HepG2 (cell line): Measurements from ENCODE around the gene MSMP. TPM values are rescaled to one million over a fixed set of nuclear protein-coding genes. Genes with fewer than 3 reads are reported as not detected.

Experiments used
- BCL3 ChIP-seq: sonication (generic); formaldehyde crosslinking; IDR thresholded peaks from 2 replicates; pipeline ENCODE4 v1.5.1; 2020; ENCODE audit warnings: mild to moderate bottlenecking, missing genetic modification reagents, moderate library complexity
- BHLHE40 ChIP-seq: IDR thresholded peaks from 2 replicates; pipeline ENCODE4 v1.6.1; 2011; ENCODE audit warnings: low read length, improper control_type of control experiment
- BRF2 ChIP-seq: sonication (generic); formaldehyde crosslinking; IDR thresholded peaks from 2 replicates; pipeline ENCODE4 v1.8.1; 2022; ENCODE audit warnings: mild to moderate bottlenecking, missing genetic modification reagents
- DMAP1 ChIP-seq: IDR thresholded peaks from 2 replicates; pipeline ENCODE4 v1.6.1; 2016
- ELF3 ChIP-seq: IDR thresholded peaks from 2 replicates; pipeline ENCODE4 v1.6.1; 2016; ENCODE audit warnings: missing genetic modification reagents, missing compliant biosample characterization
- GTF2F1 ChIP-seq: fragments of 150-350 bp; IDR thresholded peaks from 2 replicates; pipeline ENCODE4 v1.6.1; 2014; ENCODE audit warnings: low read length
- HDAC2 ChIP-seq: sonication (generic); formaldehyde crosslinking; IDR thresholded peaks from 2 replicates; pipeline ENCODE4 v1.4.0; 2020; ENCODE audit warnings: missing genetic modification reagents
- HOXA9 ChIP-seq: sonication (generic); formaldehyde crosslinking; IDR thresholded peaks from 2 replicates; pipeline ENCODE4 v1.8.1; 2022; ENCODE audit warnings: missing genetic modification reagents, mild to moderate bottlenecking, moderate library complexity, borderline replicate concordance
- JARID2 ChIP-seq: sonication (generic); formaldehyde crosslinking; IDR thresholded peaks from 2 replicates; pipeline ENCODE4 v1.8.1; 2023; ENCODE audit warnings: missing genetic modification reagents, inconsistent platforms; ENCODE audit not compliant: insufficient replicate concordance
- KAT7 ChIP-seq: IDR thresholded peaks from 2 replicates; pipeline ENCODE4 v1.6.1; 2018; ENCODE audit warnings: borderline replicate concordance, missing compliant biosample characterization
- KDM2A ChIP-seq: sonication (generic); formaldehyde crosslinking; IDR thresholded peaks from 2 replicates; pipeline ENCODE4 v1.4.0; 2020; ENCODE audit warnings: low read depth, missing genetic modification reagents, borderline replicate concordance
- KLF15 ChIP-seq: sonication (generic); formaldehyde crosslinking; IDR thresholded peaks from 2 replicates; pipeline ENCODE4 v1.8.1; 2023; ENCODE audit warnings: borderline replicate concordance, mild to moderate bottlenecking, inconsistent platforms, missing genetic modification reagents, mixed read lengths
- KMT2A ChIP-seq: sonication (generic); formaldehyde crosslinking; IDR thresholded peaks from 2 replicates; pipeline ENCODE4 v1.4.0; 2020; ENCODE audit warnings: missing genetic modification reagents
- MLLT10 ChIP-seq: sonication (generic); formaldehyde crosslinking; IDR thresholded peaks from 2 replicates; pipeline ENCODE4 v1.4.0; 2020; ENCODE audit warnings: missing genetic modification reagents
- NFE2L2 ChIP-seq: fragments of 150-350 bp; IDR thresholded peaks from 2 replicates; pipeline ENCODE4 v1.6.1; 2014; ENCODE audit warnings: low read length
- NKX3-1 ChIP-seq: sonication (generic); formaldehyde crosslinking; IDR thresholded peaks from 2 replicates; pipeline ENCODE4 v1.5.0; 2020; ENCODE audit warnings: missing genetic modification reagents
- PHF8 ChIP-seq: sonication (generic); formaldehyde crosslinking; IDR thresholded peaks from 2 replicates; pipeline ENCODE4 v1.5.0; 2020; ENCODE audit warnings: missing genetic modification reagents
- POGZ ChIP-seq: sonication (generic); formaldehyde crosslinking; IDR thresholded peaks from 2 replicates; pipeline ENCODE4 v1.4.0; 2020; ENCODE audit warnings: mild to moderate bottlenecking, missing genetic modification reagents
- RBFOX2 ChIP-seq: fragments of 200-400 bp; formaldehyde crosslinking; IDR thresholded peaks from 2 replicates; pipeline ENCODE4 v1.6.1; 2017; ENCODE audit warnings: low read depth, mild to moderate bottlenecking, low read length
- RFX1 ChIP-seq: fragments of 450-650 bp; IDR thresholded peaks from 2 replicates; pipeline ENCODE4 v1.6.1; 2017
- RFXANK ChIP-seq: IDR thresholded peaks from 2 replicates; pipeline ENCODE4 v1.6.1; 2016
- SMC3 ChIP-seq: IDR thresholded peaks from 2 replicates; pipeline ENCODE4 v1.6.1; 2011; ENCODE audit warnings: low read length, improper control_type of control experiment
- ZBTB10 ChIP-seq: sonication (generic); formaldehyde crosslinking; IDR thresholded peaks from 2 replicates; pipeline ENCODE4 v1.4.0; 2020; ENCODE audit warnings: missing genetic modification reagents, borderline replicate concordance
- ZBTB14 ChIP-seq: sonication (generic); formaldehyde crosslinking; IDR thresholded peaks from 2 replicates; pipeline ENCODE4 v1.4.0; 2020; ENCODE audit warnings: missing genetic modification reagents
- ZC3H13 ChIP-seq: sonication (generic); formaldehyde crosslinking; IDR thresholded peaks from 2 replicates; pipeline ENCODE4 v1.8.1; 2023; ENCODE audit warnings: mild to moderate bottlenecking, missing genetic modification reagents, moderate library complexity
- ZFP36L2 ChIP-seq: sonication (generic); formaldehyde crosslinking; IDR thresholded peaks from 2 replicates; pipeline ENCODE4 v1.4.0; 2020; ENCODE audit warnings: missing genetic modification reagents
- ZNF33A ChIP-seq: sonication (generic); formaldehyde crosslinking; IDR thresholded peaks from 2 replicates; pipeline ENCODE4 v1.5.1; 2020; ENCODE audit warnings: missing genetic modification reagents, mild to moderate bottlenecking, moderate library complexity, borderline replicate concordance
- ZNF724P ChIP-seq: sonication (generic); formaldehyde crosslinking; IDR thresholded peaks from 2 replicates; pipeline ENCODE4 v1.8.0; 2022; ENCODE audit warnings: missing genetic modification reagents, borderline replicate concordance
- polyA plus RNA-seq, 8 experiments: library from polyadenylated mRNA; depleted of rRNA in 3 of 8; stranded (reverse) in 7 of 8; unstranded in 1 of 8; fragments of >200 nt; fragmentation: Illumina TruSeq in 4 of 8; extraction: Trizol in 4 of 8; gene quantifications; 2 replicates each; pipeline versions ENCODE4 v1.2.1 to v1.2.3, GENCODE V29; 2011 to 2016; ENCODE audit warnings: low read depth in 4 of 8, missing spikeins in 1 of 8, mixed read lengths in 1 of 8; ENCODE audit not compliant: insufficient read depth in 1 of 8
- total RNA-seq, 5 experiments: library from RNA; depleted of rRNA; stranded (reverse); fragments of >200 nt; fragmentation: Illumina TruSeq; extraction: Trizol; gene quantifications; 2 replicates each; pipeline ENCODE4 v1.2.3, GENCODE V29; 2016; ENCODE audit warnings: low read depth in 1 of 5

The MSMP gene
- total and polyA plus RNA-seq, 2 of the 13 experiments (the other 11 are each of a cell fraction or from before 2014, with no cell fraction given), result 0.24 to 0.46 TPM

GRCh38 chr9:35757226-35757891, 3.3 kb upstream of the MSMP start (continued):
- TF ChIP-seq DMAP1 (peak; percentile 13; the same call in 1 of the 2 replicates), BHLHE40 (no peak), ZBTB10 (CRISPR knock-in tag) (no peak), NKX3-1 (CRISPR knock-in tag) (no peak), HDAC2 (CRISPR knock-in tag) (no peak), ZBTB14 (CRISPR knock-in tag) (no peak), ZFP36L2 (no peak), BCL3 (no peak), ZNF724P (CRISPR knock-in tag) (no peak), POGZ (CRISPR knock-in tag) (no peak; the same call in 1 of the 2 replicates), RFX1 (no peak), KAT7 (no peak), KLF15 (CRISPR knock-in tag) (no peak), ZNF33A (no peak), JARID2 (CRISPR knock-in tag) (no peak), GTF2F1 (no peak), NFE2L2 (no peak), RFXANK (CRISPR knock-in tag) (no peak), RBFOX2 (peak; percentile 12; the same call in 1 of the 2 replicates), KDM2A (CRISPR knock-in tag) (peak; percentile 90; the same call in 1 of the 2 replicates), MLLT10 (CRISPR knock-in tag) (no peak), BRF2 (CRISPR knock-in tag) (no peak), PHF8 (CRISPR knock-in tag) (peak; percentile 71), KMT2A (CRISPR knock-in tag) (no peak), ZC3H13 (CRISPR knock-in tag) (no peak), ELF3 (CRISPR knock-in tag) (0 out of 2 replicates have a peak, but pooled peaks have one; percentile 23), HOXA9 (CRISPR knock-in tag) (no peak), SMC3 (no peak)
